HG03280 (cell line): Measurements from ENCODE around the gene XPO6.

Experiments used
- ATAC-seq: cut with Tn5 transposase; IDR thresholded peaks from one replicate; pipeline ENCODE4 v1.9.1; 2021; ENCODE audit warnings: mild to moderate bottlenecking, moderate library complexity; ENCODE audit not compliant: unreplicated experiment

Gene XPO6

DNA sequence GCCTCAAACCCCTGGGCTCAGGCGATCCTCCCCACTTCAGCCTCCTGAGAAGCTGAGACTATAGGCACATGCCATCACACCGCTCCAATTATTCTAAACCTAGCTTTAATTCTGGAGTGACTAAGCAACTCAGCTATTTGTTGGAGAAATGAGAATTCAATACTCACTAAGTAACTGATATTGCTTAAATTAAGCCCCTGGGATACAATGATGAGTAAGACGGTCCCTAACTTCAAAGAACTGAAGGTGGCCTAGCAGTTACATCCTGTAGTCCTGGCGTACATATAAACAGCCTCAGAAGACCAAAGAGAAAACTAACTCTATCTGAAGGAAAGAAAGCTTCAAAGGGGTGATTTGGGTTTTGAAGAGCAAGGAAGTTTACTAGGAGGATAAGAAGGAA, 25.0 kb downstream of the XPO6 start:
- ATAC-seq = no peak

DNA sequence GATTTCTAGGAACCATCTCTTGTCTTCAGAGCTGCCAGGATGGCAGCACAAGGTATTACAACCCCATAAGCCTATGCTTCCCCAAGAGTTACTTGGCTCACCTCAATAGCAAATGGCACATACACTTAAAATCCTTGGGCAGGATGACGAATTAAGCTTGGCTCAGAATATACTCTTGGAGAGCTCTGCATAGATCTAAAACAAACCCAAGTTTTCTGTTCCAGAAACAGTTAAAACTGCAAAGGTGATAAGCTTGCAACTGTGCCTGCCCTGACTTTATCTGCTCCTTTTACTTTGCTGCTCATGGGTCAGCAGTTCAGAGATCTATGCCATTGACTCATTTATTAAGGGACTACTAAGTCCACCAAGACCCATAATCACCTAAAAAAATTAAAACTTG, 26.1 kb downstream of the XPO6 start:
- ATAC-seq = no peak

DNA sequence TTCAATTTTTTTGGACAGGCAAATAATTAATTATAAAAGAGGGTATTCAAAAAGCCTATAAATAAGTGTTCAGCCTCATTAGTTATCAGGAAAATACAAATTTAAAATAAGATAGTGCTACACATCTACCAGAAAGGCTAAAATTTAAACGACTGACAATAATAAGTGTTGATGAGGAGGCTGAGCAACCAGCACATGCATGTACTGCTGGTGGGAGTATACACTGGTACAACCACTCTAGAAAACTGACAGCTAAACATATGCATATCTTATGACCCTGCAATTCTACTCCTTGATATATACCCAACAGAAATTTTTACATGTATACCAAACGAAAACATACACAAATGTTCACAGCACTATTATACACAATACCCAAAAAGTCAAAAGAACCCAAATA, 27.1 kb downstream of the XPO6 start:
- no peak for ATAC-seq

DNA sequence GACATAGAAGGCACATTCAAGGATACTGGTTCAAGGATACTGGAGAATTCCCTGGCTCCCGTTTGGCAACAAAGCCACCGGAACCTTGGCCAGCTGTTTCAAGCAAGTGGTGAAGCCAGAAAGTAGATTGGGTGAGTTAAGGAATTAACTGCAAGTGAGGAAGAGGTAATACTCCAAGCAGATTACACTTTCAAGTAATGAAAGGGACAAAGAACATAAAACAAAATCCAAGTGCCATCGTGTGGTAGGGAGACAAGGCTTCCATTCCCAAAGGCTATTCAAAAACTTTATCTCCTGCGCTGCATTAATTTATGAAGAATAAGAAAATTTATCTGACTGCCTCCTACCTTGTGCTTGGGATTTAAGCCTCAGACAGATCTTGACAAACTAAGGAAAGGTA, 27.8 kb downstream of the XPO6 start:
- ATAC-seq = no peak

DNA sequence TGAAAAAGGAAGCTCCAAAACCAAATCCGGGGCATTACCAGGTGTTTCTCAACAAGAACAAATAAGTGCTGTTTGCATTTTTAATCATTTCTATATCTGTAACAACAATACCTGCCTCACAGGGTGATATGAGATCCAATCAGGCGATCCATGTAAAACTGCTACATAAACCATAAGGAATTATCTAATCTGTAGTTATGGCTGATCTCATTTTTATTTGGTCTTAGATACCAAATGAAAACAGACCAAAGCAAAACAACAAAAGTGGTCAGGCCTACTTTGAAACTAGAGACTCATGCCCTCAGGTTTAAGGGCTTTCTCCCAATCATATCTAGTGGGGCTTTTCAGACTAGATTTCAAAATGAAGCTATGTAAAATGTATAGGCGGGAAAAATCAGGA, 28.3 kb downstream of the XPO6 start:
- ATAC-seq = no peak

DNA sequence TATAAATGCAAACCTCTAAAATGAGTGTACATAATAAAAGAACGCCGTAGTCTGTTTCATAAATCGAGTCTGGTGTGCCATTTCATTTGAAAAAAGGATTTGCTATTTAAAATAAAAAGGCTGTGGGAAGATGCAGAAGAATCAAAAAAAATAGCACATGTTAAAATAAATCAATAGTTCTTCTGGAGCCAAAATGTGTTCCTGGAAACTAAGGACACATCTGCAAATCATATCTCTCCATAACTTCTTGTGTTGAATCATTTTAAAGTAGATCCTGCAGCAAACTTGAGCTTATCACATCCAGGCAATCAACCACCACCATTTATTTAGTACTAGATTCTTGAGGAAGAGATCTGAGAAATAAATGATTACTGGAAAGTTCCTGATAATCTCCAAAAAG, 29.0 kb downstream of the XPO6 start:
- ATAC-seq = no peak

DNA sequence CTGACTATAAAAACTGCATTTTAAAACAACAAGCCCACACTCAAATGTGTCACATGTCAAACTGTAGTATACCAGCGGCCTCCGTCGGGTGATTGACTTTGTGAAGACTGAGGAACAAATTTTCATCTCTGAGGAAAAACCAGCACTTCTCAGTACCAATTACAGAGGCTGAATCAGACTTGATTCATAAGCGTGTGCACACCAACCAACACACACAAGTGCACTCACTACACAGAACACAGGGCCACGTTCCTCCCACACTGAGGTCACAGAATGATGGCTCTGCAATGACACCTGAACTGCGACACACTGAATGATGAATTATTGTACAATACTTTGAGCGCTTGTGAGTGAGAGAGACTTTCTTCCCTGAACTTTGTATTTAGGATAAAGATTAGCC, 29.6 kb downstream of the XPO6 start:
- ATAC-seq = no peak

DNA sequence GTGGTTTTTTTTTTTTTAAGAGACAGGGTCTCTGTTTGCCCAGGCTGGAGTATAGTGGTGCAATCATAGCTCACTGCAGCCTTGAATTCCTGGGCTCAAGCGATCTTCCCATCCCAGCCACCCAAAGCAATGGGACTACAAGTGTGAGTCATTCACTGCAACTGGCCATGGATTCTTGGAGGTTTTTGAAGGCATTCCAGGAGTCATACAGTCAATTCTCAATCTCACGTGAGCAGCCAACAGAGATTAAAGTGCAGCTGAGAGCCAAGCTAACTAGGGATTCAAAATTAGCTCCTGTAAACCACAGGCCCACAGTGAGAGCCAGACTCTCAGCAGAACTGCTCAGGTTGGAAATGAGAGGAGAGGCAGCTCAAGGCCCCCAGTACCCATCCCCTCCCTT, 30.2 kb downstream of the XPO6 start:
- ATAC-seq = no peak

DNA sequence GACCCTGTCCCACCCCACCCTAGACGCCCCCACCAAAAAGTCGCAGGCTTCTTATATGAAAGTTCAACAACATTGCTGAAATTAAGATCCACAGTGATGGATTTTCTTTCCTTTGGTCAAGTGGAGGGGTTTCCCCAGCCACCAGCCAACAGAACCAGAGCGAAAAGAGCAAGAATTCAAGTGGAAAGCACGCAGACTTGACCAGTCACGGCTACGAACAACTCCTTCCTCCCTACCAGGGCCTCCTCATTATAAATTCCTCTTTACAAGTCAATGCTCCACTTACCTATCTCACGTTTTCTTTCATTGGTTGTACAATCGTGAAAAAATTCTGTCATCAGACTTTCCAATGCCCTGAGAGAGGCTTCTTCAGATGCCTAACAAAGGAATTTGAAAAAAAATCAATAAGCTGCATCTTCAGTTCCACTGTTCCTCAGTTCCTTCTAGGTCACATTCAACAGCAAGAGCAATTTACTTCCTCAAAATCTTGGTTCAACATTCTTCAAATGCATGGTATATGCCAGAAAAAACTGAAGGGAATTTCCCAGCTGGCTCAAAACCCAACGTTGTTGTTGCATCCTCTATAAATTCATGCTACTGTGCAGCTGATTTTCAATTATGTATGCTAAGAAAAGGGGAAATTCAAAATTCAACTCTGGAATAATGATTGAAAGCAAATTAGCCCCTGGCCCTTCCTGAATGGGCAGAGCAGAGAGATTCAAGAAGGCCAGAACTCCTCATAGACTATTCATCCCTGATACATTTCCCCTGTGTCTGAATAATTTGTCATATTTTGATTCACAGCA, 30.9 kb downstream of the XPO6 start:
- ATAC-seq = no peak

DNA sequence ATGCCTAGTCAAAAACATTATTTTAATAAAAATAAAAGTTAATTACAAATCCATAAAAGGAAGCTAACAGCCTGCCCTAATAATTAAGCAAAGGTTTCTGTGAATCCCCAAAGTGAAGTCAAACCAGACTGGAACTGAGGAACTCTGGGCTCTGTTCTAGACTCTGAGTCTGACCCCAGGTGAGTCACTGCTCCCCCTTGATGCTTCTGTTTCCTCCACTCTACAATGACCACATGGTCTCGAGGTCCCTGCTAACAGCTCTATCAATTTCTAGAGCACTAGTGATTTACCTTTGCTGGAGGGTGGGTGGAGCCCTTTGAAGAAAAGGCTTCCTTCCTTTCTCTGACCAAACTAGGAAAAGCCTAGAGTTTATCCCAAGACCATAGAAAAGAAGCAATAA, 32.4 kb downstream of the XPO6 start:
- ATAC-seq = no peak

DNA sequence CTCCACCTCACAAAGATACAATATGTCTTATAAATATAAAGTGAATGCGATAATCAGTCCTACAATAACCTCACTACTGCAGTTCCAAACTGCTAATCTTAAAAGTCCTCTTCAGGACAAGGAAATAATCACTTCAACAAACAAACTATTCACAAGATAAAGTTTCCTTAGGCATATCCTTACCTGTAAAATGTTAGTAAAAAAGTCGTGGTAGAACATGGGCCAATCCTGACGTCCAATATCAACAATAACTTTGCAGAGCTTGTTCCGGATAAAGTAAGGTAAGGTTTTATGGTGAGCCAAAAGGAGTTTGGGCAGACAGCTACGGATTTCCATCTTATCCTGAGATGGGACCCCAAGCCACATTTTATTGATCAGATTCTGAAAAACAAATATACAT, 36.0 kb downstream of the XPO6 start:
- ATAC-seq = no peak

DNA sequence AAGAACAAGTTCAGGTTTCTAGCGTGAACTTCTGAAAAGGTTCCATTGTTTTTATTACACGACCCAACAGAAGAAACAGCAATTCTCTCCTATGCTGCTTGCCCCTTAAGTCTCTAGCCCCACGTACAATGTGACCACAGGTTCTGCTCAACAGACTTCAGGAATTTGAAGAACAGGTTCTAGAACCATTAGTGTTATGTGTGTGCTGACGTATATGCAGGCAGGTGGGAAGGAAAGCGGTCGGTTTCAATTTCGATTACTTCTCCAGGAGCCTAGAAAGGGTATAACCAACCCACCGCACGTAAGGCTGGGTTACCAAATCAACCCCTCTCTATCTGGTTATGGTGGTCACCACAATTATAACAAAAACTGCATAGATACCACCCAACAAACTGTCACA, 39.4 kb downstream of the XPO6 start:
- ATAC-seq = no peak

DNA sequence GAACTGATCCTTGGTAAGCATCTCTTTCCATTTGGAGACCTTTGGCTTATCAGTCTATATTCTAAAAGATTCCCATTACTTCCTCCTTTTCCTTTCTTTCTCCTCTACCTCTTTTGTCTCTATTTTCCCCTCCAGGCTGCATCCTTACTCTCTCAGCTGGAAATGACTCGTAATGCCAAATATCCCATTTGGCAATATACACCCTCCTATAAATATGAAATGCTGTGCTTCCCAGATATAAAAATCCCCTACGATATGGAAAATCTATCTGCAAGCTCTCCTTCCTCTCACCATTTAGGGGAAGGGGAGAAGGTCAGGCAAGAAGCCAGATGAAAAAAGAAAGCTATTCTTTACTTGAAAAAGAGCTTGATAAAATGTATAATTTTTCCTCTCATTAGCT, 39.9 kb downstream of the XPO6 start:
- no peak for ATAC-seq

DNA sequence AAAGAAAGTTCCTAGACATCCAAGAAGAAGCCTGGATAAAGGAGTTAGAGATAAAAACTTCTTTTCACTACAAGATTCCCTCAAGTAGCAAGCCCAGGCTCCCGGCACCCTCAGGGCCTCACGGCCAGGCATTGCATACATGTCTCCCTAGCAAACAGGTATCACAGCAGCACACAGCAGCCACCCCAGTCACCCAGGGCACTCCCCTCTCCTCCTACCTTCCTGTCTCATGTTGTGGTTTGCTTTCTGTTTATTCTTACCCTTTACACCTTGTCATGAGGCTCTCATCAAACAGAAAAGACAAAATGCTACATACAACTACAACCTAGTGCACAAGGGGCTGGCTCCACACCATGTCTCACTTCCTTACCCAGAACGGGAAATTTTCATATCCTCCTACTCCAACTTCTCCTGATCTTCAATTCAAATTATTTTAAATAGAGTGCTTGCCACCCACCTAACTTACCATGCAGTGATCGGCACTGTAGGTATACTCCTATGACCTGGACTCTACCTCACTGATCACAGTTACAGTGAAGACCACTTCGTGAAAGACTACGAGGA, 42.7 kb downstream of the XPO6 start:
- no peak for ATAC-seq

DNA sequence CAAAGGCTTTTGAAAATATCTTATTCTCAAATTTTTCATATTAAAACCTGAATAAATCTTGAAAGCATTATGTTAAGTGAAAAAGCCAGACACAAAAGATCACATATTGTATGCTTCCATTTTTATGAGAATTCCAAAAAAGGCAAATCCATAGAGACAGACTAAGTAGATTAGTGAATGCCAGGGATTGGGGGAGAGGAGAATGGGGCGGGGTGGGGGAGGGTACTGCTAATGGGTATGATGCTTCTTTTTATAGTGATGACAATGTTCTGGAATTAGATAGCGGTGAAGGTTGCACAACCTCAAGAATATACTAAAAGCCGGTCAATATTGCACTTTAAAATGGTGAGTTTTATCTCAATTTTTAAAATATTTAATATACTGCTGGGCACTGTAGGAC, 44.0 kb downstream of the XPO6 start:
- no peak for ATAC-seq

DNA sequence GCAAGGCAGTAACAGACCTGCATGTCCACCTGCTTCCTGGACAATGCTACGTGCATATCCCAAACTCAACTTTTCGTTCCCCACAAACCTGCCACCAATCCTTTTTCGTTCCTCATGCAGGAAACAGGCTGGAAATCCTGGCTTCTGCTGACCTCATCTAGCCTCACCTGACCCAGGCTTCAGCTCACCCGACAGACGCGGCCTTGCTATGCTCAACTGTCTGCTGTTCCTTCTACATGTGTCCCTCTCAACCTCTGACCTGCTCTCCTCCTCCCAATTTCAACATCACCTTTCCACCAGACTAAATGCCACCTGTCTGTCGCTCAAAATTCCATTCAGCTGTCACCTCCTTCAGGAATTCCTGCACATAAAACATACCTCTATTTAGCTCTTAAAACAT, 44.5 kb downstream of the XPO6 start:
- no peak for ATAC-seq

DNA sequence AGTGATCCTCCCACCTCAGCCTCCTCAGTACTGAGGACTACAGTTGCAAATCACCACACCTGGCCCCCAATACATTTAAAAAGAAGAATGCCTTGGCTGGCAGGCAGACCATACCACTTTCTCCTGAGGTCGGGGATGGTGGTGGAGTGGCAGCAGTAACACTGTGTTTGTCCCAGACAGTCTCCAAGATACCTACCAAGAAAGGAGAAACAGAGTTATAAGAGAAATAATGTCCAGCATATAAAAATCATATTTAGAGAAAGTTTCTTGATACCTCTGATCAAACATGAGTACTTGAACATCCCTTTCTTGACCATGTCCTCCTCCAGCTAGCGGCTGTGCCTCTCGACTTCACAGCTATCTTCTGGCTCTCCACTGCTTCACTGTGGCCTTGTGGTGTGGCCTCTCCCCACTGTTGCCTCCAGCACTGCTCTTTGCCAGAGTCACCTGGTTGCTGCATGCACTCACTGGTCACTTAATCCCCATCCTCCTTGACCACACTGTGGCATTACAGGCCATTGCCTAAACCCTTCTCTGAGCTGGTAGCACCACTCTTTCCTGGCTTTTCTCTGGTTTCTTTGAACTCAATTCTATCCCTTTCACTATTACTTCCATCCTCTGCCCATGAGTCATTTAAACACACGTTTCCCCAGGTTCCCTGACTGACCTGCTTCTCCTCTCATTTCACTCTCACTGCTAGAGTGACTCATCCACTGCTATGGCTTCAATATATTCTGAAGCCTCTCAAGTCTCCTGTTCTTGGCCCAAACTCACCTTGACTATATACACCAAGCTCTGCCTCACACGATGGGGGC, 45.2 kb downstream of the XPO6 start:
- ATAC-seq = no peak

DNA sequence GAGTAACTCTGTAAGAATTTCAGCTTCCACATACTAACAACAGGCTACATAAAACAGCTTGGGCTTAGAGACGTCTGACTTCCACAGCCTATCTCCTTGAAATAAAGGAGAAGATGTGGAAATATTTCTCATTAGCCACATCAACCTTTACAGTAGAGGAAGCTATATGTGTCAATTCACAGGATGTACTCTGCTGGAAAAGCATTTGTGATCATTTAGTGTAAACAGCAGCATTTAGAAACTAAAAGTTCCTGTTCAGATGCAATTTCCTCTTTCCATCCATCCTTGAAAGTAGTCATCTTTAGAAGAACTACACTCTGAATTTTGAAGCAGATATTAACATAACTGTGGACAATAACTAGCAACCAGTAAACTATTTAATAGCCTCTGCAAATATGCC, 46.2 kb downstream of the XPO6 start:
- no peak for ATAC-seq

DNA sequence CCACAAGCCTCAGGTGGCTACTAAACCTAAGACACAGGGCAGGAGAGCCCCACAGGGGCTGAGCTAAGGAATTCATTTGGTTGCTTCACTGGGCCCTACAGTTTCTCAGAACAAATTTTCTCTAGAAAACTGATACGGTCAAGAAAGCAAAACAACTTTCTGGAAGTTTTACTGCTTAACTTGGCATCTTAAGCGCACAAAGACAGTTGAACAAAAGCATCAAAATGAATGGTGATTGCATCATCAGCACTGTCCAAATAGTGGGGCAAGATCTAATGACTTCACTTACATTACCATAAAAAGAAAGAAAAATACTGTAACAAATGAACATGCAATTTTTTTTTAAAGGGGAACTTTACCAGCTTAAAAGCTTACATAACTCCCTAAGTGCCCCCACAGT, 47.6 kb downstream of the XPO6 start:
- no peak for ATAC-seq

DNA sequence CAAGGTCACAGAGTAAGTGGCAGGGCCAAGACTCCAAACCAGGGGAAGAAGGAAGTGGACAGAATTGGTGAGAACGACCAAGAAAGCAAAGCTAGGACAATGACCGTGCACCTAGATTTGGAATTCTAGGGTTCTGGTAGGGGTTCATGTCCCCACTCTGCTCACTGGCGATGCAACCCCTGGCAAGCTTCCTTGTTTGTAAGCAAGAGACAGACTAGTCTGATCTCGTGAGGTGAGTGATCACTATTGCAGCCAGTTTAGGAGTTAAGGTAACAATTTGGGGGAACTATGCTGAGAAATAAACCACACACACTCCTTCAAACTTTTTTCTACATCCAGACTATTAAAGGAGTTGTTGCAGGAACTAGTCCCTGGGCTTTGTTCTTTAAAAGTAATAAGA, 48.1 kb downstream of the XPO6 start:
- ATAC-seq = no peak

DNA sequence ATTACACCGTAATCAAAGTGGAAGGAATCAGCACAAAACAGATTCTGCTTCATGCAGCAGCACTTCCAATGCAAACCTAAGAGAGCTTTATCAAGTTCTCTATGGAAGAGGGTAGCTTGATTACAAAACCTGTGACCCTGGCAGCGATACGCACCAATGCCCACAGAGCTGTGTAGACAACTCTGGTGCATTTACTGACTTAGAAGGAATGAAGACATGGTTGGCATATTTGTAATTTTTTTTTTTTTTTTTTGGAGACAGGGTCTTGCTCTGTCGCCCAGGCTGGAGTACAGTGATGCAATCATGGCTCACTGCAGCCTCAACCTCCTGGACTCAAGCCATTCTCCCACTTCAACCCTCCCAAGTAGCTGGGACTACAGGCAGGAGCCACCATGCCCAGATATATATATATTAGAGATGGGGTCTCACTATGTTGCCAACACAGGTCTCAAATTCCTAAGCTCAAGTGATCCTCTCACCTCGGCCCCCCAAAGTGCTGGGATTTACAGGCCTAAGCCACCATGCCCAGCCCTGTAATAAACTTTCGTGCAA, 49.4 kb downstream of the XPO6 start:
- no peak for ATAC-seq

DNA sequence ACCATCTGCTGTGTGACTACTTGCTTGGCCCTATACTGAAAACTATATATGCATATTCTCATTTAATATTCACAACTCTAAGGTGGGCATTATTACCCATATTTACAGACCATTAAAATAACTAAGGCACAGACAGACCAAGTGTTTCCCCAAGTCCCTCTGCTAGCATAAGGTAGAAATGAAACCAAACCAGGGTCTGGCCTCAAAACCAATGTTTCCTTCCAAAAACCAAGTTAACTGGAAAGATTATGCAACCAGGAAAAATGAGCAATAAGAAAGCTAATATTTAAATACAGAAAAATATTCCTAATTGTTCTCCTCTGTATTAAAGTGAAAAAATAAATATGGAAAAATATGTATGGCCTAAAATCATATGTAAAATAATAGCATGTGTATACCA, 50.1 kb downstream of the XPO6 start:
- no peak for ATAC-seq
